ENCODE results near the gene HIF3A.
"Not testable (repeated sequence)": the region's sequence is repeated elsewhere in the genome, so short reads cannot be mapped to it uniquely, and the experiment has no call there.

Gene HIF3A

DNA sequence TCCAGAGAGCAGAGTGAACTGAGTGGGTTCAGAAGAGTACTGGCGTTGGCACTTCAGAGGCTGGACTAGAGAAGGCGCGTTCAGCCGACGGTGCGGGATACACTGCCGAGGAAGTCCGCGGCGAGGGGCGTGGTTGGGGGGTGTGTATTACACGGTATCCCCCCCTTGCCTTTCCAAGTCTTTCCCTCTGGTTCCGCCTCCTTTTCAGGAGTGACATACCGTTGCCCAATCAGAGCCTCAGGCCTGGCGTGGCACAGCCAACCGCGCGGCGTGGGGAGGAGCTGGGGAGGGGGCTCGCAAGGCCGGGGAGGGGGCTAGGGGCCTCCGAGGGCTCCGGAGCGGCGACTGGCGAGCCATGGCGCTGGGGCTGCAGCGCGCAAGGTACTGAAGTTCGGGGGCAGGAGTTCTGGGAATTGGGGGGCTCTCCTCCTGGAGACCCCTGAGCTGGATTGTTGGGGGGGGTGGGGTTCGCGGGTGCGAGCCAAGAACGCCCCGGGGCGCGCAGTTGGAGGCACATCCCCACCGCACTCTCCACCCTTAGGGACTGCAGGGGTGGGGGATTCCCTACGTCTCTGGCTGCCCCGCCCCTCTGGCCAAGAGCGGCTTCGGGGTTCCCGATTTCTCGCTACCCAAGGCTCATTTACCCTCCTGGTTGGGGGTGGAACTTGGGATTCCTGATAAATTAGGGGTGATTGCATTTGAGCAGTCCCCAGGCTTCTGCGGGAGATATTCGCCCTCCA lies at the start of gene HIF3A:
HIF3A (plus strand) TSS at position 321 of the 740 bp plus-strand sequence; CDS start at position 356, 35 bp downstream.
- no peak for DNase-seq (ENCODE audit: low read depth)

DNA sequence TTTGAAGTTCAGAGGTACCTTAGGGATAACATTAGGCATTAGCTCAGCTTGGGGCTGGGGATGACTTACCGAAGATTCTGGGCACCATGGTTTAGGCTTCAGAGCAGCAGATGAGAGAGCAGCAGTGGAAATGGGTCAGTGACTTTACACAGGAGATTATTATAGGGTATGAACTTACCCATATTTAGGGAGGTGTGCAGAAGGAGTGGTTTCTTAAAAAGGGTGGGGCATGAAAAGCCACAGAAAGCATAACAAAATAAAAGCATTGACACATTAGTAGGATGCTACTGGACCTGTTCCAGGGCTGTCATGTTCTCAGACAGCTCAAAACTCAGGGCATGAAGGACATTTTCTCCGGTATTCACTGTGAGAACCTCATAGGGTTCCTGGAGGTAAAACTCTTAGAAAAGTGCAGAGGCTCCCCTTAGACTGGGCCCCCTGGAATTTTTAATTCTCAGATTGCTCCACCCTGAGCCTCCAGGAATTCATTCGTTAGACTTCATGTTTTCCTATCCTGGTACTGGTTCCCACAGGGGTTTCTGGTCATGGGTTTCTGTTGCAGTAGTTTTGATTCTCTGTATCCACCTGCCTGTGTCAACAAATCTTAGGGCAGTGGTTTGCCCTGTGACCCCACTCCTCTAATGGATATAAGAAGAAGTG lies 46.6 kb upstream of the HIF3A start:
- no peak for DNase-seq (ENCODE audit: low read depth)

DNA sequence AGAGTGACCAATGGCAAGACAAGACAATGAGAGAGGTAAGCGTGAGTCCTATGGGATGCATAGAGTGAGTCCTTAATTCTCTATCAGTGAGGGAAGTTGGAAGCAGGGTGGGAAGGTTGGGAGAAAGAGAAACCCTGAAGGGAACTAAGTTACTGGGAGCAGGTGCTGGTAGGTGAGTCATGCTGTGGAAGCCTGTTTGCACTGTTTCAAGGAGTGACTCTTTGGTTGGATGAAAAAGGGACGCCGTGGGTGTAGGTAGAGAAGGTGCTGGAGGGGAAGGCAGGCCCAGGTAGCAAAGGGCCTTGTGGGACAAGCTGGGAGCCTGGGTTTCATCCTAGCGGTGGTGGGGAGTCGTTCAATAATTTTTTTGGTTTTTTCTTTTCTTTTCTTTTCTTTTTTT lies 45.4 kb upstream of the HIF3A start:
- DNase-seq (ENCODE audit: low read depth) = no peak

DNA sequence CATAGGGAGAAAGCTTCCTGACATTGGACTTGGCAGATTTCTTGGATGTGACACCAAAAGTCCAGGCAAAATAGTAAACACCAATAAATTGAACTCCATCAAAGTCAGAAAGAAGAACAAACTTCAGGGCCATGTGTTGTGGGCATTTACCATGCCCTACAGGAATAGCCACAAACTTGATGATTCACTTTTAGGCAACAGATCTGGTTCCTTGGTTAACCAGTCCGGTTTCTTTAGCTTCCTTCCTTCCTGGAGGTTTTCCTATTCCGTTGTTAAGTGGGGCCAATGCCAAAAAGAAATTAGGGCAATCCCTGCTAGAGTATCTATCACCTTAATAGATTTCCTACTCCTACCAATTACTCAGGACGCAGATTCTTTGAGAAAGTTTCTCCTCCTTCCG lies 42.1 kb upstream of the HIF3A start:
- no peak for DNase-seq (ENCODE audit: low read depth)

DNA sequence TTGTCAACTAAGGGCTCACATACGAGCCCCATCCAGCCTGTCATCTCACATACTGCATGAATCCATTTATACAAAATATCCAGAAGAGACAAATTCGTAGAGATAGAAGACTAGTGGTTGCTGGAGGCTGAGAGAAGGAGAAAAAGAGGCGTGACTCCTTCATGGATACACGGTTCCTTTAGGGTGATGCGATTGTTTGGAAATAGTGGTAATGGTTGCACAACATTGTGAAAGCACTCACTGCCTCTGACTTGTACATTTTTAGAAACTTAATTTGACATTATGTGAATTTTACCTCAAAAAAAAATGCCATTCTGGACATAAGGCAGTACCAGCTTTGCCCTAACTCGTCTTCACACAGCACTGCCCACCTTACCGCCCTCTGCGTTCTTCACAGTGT lies 40.0 kb upstream of the HIF3A start:
- peak; percentile 9 for DNase-seq (ENCODE audit: low read depth)

DNA sequence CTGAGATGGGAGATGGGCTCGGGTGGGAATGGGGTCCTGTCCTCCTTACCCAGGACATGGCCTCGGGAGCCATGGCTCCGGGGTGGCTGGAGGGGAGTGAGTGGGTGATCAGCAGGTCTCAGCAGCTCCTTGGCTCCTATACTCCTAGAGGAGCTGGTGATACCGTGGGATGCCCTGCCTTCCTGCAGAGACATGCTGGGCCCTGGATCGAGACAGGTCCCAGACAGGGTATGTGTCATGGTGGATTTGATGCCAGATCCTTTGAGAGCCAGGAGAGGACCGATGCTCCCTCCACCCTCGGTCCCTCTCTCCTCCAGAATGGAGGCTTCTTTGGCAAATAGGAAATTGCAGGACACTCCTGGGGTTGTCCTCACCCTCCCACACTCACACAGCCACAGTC lies 35.3 kb upstream of the HIF3A start:
- not testable (repeated sequence) for DNase-seq (ENCODE audit: low read depth)

DNA sequence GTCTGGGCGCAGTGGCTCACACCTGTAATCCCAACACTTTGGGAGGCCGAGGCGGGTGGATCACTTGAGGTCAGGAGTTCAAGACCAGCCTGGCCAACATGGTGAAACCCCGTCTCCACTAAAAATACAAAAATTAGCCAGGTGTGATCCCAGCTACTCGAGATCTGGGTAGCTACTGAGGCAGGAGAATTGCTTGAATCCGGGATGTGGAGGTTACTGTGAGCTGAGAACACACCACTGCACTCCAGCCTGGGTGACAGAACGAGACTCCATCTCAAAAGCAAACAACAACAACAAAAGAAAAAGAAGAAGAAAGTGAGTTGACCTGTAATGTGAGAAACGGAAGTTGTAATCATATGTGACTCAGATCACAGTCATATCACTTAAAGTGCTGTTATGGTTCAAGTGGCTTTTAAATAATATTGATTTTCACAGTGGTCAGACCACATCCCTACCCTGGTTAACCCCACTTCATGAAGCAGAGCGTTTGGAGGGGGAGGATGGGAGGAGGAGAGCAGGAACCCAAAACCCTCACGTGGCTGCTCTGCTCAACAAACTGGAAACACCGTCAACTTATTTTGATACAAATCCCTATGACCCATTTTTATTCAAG lies 34.1 kb upstream of the HIF3A start:
- peak; percentile 55 for DNase-seq (ENCODE audit: low read depth)

DNA sequence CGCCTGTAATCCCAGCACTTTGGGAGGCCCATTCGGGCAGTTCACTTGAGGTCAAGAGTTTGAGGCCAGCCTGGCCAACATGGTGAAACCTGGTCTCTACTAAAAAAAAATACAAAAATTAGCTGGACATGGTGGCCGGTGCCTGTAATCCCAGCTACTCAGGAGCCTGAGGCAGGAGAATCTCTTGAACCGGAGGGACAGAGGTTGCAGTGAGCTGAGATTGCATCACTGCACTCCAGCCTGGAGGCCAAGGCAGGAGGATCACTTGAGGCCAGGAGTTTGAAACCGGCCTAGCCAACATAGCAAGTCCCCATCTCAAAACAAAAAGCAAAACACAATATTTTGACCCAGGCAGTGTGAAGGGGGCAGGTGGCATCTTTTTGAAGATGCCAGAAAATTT lies 32.0 kb upstream of the HIF3A start:
- not testable (repeated sequence) for DNase-seq (ENCODE audit: low read depth)

DNA sequence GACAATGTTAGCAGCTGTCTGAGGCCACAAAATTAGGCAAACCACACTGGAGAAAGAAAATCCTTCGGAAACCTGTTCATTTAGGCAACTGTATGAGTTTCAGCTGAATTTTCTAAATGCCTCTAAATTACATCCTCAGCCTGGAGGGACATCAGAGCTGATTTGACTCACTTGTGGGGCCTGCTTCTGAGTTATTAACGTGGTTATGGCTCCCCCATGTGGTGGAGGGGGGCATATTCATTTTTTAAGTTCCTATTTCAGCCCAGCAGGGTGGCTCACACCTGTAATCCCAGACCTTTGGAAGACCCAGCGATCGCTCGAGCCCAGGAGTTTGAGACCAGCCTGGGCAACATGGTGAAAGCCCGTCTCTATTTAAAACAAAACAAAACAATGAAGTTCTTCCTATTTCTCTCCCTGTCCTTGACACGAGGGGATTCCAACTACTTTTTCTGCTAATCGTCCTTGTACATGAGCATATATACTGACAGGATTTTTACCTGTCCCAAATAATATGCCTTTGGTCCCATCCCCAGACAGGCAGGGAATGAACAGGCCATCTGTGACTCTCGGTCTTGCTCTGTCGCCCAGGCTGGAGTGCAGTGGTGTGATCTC lies 31.5 kb upstream of the HIF3A start:
- DNase-seq (ENCODE audit: low read depth) = peak; percentile 84

DNA sequence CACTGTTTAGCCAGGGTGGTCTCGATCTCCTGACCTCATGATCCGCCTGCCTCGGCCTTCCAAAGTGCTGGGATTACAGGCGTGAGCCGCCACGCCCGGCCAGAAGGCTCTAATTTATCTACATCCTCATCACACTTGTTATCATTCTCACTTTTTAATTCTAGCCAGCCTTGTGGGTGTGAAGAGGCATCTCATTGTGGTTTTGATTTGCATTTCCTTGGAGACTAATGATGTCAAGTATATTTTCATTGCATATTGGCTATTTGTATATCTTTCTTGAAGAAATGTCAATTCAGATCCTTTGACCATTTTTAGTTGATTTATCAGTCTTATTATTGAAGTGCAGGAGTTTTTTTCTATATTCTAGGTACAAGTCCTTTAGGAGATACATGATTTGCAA lies 27.7 kb upstream of the HIF3A start:
- DNase-seq (ENCODE audit: low read depth) = no peak

DNA sequence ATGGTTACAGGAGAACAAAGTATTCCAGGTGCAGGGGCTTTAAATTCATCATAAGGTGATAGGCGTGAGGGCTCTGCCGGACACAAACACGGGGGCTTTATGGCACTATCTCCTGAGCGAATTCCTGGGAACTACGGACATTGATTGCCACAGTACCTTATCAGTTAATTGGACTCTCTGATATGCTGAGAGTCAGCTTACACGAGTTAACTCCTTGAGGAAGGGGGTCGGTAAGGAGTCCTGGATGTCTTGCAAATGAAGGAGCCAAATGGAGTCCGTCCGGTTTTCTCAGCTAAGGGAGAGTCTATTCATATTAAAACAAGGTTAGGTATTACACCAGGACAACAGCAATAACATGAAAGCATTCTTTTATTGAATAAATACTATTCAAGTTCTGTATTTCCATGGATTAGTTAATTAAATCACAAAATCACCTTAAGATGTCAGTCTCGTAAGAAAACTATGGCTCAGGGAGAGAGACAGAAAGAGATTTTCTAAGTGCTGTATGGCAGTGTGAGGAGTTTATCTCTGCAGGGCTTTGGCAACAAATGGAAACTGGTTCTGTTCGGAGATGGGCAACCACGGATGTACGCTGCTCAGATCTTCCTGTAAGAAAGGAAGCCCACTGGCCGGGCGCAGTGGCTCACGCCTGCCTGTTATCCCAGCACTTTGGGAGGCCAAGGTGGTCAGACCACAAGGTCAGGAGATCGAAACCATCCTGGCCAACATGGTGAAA lies 26.2 kb upstream of the HIF3A start:
- DNase-seq (ENCODE audit: low read depth) = no peak

DNA sequence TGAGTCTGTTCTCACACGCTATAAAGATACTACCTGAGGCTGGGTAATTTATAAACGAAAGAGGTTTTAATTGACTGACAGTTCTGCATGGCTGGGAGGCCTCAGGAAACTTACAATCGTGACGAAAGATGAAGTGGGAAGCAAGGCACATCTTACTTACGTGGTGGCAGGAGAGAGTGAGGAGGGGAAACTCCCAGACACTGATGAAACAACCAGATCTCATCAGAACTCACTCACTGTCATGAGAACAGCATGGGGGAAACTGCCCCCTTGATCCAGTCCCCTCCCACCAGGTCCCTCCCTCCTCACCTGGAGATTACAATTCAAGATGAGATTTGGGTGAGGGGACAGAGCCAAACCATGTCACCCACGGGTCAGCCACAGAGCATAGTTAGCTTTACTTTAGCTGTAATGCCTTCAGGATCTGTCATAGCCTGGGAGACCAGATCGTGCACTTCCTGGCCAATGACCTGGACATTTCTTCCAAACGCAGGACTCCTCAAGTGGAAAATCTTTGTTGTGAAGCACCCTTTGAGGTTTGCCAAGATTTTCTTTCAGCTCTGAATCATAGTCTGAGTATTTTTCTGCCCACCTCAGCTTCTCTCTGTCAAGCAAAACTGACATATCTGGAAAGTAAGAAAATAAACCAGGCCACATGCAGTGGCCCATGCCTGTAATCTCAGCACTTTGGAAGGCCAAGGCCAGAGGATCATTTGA lies 25.2 kb upstream of the HIF3A start:
- DNase-seq (ENCODE audit: low read depth) = peak; percentile 91

DNA sequence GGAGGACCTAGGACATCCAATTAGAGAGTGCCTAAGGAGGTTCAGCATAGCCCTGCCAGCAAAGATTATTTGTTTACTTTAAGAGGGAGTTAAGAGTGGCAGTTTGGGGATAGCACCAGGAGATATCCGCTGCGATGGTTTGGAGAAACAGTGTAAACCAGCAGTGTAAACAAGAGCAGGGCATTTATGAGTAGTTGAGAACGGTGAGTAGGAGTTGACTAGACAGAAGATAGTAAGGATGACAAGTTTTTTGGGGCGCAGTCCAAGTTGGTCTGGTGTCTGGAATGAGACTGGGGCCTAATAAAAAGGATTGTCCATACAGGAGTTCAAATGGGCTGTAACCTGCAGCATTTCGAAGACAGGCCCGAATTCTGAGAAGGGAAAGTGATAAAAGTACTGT lies 22.9 kb upstream of the HIF3A start:
- DNase-seq (ENCODE audit: low read depth) = peak; percentile 20

DNA sequence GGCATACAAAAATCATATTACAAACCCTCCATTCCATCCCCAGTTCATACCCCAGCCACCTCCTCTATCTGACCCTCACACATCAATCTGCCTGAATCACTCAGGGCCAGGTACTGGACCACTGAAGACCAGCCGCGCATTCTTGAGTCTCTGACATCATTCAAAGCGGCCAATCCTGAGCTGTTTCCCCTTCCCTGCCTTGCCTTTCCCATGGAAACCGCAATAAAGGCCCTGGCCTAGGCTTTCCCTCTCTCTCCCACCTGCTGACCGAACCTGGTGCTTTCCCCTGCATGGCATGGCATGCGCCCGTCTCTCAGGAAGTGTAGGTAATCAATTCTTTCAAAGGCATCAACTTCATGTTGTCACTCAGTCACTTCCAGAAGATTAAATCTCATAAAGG lies 17.7 kb upstream of the HIF3A start:
- no peak for DNase-seq (ENCODE audit: low read depth)

DNA sequence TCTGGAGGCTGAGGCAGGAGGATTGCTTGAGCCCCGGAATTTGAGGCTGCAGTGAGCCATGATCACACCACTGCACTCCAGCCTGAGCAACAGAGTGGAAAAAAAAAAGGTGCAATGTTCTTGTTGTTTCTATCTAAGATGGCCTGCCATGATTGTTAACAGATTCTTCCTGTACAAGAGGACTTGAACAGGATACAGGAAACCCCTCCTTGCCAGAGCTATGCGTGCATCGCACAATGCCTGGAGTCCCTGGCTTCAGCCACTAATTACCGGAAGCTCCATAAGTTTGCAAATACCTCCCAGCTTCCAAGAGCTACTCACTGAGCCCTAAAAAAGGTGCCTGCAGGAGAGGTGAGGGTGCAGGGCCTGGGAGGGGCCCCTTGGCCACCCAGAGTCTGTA lies 13.1 kb upstream of the HIF3A start:
- DNase-seq (ENCODE audit: low read depth) = peak; percentile 37

DNA sequence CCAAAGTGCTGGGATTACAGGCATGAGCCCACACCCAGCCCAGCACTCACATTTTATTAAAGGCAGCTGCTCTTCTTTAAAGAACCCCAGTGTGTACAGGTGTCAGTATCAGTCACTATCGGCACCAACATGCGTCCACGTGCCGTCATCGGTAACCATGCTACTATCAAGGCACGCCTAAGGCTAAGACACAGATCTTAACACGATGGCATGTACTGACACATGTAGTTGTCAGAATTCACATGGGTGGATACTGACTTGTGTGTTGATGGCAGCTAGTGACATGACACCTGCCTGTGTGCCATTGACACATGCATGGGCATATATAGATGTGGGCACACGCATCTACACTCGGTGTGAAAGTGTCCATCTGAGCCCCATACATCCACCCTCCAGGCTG lies 12.2 kb upstream of the HIF3A start:
- DNase-seq (ENCODE audit: low read depth) = no peak

DNA sequence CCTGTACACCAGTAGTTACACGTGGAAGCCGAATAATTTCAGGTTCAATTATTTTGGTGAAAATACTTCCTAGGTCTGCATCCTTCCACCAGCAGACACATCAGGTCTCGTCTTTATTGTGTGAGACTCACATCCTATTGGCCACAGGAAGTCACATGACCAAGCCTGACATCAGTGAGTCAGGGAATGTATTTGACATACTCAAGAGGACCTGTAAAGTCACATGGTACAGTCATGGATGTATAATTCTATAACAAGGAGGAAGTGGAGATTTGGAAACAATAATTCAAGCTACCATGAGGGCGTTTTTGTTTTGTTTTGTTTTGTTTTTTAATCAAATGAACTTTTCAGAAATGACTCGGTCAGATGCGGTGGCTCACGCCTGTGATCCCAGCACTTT lies 9.3 kb upstream of the HIF3A start:
- DNase-seq (ENCODE audit: low read depth) = peak; percentile 16

DNA sequence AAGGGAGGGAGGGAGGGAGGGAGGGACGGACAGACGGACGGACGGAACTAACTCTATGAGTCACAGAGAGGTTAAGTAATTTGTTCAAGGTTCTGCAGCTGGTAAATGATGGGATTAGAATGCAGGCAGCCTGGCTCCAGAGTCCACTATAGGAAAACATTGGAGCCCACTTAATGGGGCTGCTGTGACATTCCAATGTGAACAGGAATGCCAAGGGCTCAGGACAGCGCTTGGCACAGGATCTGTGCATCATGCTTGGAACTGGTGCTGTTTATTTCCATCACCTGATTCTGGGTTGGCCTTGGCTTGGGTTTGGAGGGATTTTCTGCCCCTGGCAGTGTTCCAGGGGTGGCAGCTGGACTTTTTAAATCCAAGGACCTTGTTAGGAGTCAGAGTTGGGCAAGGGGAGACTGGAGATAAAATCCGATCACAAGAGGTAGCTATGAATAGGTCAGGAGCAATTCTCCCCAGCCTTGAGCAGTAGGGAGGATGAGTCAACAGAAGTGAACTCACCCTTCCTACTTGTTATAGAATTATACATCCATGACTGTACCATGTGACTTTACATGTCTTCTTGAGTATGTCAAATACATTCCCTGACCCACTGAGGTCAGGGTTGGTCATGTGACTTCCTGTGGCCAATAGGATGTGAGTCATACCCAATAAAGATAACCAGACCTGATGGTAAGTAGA lies 7.8 kb upstream of the HIF3A start:
- peak; percentile 95 for DNase-seq (ENCODE audit: low read depth)

DNA sequence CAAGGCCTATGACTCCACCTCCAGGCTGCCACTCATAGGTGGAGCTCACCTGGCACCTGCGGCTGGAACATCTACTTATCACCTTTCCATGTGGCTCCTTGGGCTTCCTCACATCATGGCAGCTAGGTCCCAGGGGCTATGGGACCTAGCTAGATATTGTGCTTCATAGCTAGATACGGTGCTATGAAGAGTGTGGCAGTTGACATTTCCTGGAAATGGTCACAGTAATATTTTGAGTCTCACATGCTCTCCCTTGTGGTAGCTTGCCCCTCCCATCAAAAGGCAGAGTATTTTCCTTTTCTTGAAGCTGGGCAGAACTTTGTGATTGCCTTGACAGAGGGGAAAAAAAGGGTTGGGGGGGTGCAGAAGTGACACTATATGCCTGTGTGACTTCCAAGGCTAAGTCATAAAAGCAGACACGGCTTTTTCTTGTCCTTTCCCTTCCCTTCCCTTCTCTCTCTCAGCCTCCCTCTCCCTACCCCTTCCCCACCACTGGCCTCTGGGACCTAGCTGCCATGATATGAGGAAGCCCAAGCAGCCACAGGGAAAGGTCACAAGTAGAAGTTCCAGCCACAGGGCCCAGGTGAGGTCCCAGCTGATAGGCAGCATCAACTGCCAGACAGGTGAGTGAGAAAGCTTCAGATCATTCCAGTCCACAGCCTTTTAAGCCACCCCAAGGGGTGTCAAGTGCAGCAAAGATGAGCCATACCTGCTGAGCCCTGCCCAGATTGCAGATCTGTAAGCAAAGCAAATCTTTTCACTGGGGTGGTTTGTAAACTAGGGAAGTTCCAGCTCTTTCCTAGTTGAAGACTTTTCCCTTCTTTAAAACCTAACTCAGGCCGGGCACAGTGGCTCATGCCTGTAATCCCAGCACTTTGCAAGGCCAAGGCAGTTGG lies 6.9 kb upstream of the HIF3A start:
- no peak for DNase-seq (ENCODE audit: low read depth)

DNA sequence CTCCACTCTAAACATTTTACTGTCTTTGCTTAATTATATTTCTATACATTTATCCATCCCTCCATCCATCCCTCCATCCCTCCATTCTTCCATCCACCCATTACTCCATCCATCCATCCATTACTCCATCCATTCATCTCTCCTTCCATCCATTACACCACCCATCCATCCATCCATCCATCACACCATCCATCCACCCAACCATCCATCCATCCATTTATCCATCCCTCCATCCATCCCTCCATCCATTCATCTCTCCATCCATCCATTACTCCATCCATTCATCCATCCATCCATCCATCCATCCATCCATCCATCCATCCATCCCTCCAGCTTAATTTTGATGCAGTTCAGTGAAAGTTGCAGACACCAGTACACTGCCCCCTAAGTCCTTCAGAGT lies 5.0 kb upstream of the HIF3A start:
- no peak for DNase-seq (ENCODE audit: low read depth)

Measured in EH (cell line).